HEK293 (cell line): ENCODE results near the gene BCORL1.

Experiments used
- CTCF ChIP-seq: fragments of 450-650 bp; formaldehyde crosslinking; IDR thresholded peaks from 2 replicates; pipeline ENCODE4 v1.5.1; 2016; ENCODE audit warnings: missing biosample characterization, missing genetic modification characterization
- KLF1 ChIP-seq: fragments of 450-650 bp; formaldehyde crosslinking; IDR thresholded peaks from 2 replicates; pipeline ENCODE4 v1.5.1; 2016; ENCODE audit warnings: missing biosample characterization, missing genetic modification characterization
- PRDM10 ChIP-seq: fragments of 450-650 bp; formaldehyde crosslinking; IDR thresholded peaks from 2 replicates; pipeline ENCODE4 v1.5.1; 2016; ENCODE audit warnings: missing biosample characterization, missing genetic modification characterization
- ZBTB10 ChIP-seq: fragments of 450-650 bp; formaldehyde crosslinking; IDR thresholded peaks from 2 replicates; pipeline ENCODE4 v1.5.1; 2016; ENCODE audit warnings: missing biosample characterization, missing genetic modification characterization
- ZBTB11 ChIP-seq: fragments of 450-650 bp; formaldehyde crosslinking; conservative IDR thresholded peaks from 2 replicates; pipeline ENCODE4 v1.5.1; 2016; ENCODE audit warnings: low read depth, missing biosample characterization, missing genetic modification characterization
- ZEB2 ChIP-seq: fragments of 450-650 bp; formaldehyde crosslinking; IDR thresholded peaks from 2 replicates; pipeline ENCODE4 v1.5.1; 2016; ENCODE audit warnings: missing biosample characterization, missing genetic modification characterization
- ZFP37 ChIP-seq: fragments of 450-650 bp; formaldehyde crosslinking; IDR thresholded peaks from 2 replicates; pipeline ENCODE4 v1.5.1; 2016; ENCODE audit warnings: missing biosample characterization, missing genetic modification characterization
- ZFP69B ChIP-seq: fragments of 450-650 bp; formaldehyde crosslinking; IDR thresholded peaks from 2 replicates; pipeline ENCODE4 v1.5.1; 2016; ENCODE audit warnings: missing biosample characterization, missing genetic modification characterization
- ZIC2 ChIP-seq: fragments of 450-650 bp; formaldehyde crosslinking; IDR thresholded peaks from 2 replicates; pipeline ENCODE4 v1.5.1; 2016; ENCODE audit warnings: missing biosample characterization, missing genetic modification characterization
- ZNF10 ChIP-seq: fragments of 450-650 bp; formaldehyde crosslinking; IDR thresholded peaks from 2 replicates; pipeline ENCODE4 v1.5.1; 2017; ENCODE audit warnings: missing biosample characterization, missing genetic modification characterization
- ZNF274 ChIP-seq, 2 experiments: fragments of 200-500 bp in 1 of 2; fragments of 450-650 bp in 1 of 2; sonication (Bioruptor generic) in 1 of 2; formaldehyde crosslinking in 1 of 2; IDR thresholded peaks; 2 replicates each; pipeline versions ENCODE4 v1.5.1 to v1.6.1; 2014 to 2016; ENCODE audit warnings: borderline replicate concordance in 1 of 2, inconsistent platforms in 1 of 2, low read length in 1 of 2, missing biosample characterization in 1 of 2, missing genetic modification characterization in 1 of 2
- ZNF280C ChIP-seq: fragments of 450-650 bp; formaldehyde crosslinking; IDR thresholded peaks from 2 replicates; pipeline ENCODE4 v1.5.1; 2016; ENCODE audit warnings: missing biosample characterization, missing genetic modification characterization
- ZNF423 ChIP-seq: fragments of 450-650 bp; formaldehyde crosslinking; IDR thresholded peaks from 2 replicates; pipeline ENCODE4 v1.5.1; 2016; ENCODE audit warnings: missing biosample characterization, missing genetic modification characterization
- ZNF558 ChIP-seq: fragments of 450-650 bp; formaldehyde crosslinking; IDR thresholded peaks from 2 replicates; pipeline ENCODE4 v1.5.1; 2016; ENCODE audit warnings: missing biosample characterization, missing genetic modification characterization
- ZNF600 ChIP-seq: fragments of 450-650 bp; formaldehyde crosslinking; IDR thresholded peaks from 2 replicates; pipeline ENCODE4 v1.5.1; 2016; ENCODE audit warnings: missing biosample characterization, missing genetic modification characterization
- ZNF692 ChIP-seq: fragments of 450-650 bp; formaldehyde crosslinking; IDR thresholded peaks from 2 replicates; pipeline ENCODE4 v1.5.1; 2016; ENCODE audit warnings: missing biosample characterization, missing genetic modification characterization
- ZNF76 ChIP-seq: fragments of 450-650 bp; formaldehyde crosslinking; IDR thresholded peaks from 2 replicates; pipeline ENCODE4; 2016; ENCODE audit warnings: low read depth, missing biosample characterization, missing genetic modification characterization, borderline replicate concordance
- ZNF843 ChIP-seq: fragments of 450-650 bp; formaldehyde crosslinking; IDR thresholded peaks from 2 replicates; pipeline ENCODE4 v1.5.1; 2016; ENCODE audit warnings: missing biosample characterization, missing genetic modification characterization

Gene BCORL1

GRCh38 chrX:129984111-129984958 is 1.9 kb downstream of the BCORL1 start (continued):
- peak; percentile 58; the same call in 1 of the 2 replicates for TF ChIP-seq ZBTB10
- peak; percentile 78; the same call in 1 of the 2 replicates for TF ChIP-seq ZNF76 (tag by site-specific recombination)
- 0 out of 2 replicates have a peak, but pooled peaks have one; percentile 16 for TF ChIP-seq ZNF843
- TF ChIP-seq ZNF274 (IDR thresholded peaks at IDR 0.05; ENCODE audit: low read length), result no peak
- no peak for TF ChIP-seq ZNF274 (tag by site-specific recombination; IDR thresholded peaks at IDR 0.05; ENCODE audit: borderline replicate concordance)
- TF ChIP-seq ZNF692 (tag by site-specific recombination), result peak; percentile 88
- TF ChIP-seq ZNF558, result no peak
- TF ChIP-seq KLF1 (tag by site-specific recombination), result 0 out of 2 replicates have a peak, but pooled peaks have one; percentile 21
- TF ChIP-seq ZNF600, result peak; percentile 72
- TF ChIP-seq ZBTB11, result peak; percentile 87
- TF ChIP-seq ZNF10 (tag by site-specific recombination), result no peak
- no peak for TF ChIP-seq ZNF280C (tag by site-specific recombination)
- TF ChIP-seq ZEB2 (tag by site-specific recombination), result 0 out of 2 replicates have a peak, but pooled peaks have one; percentile 18
- TF ChIP-seq ZIC2, result peak; percentile 53; the same call in 1 of the 2 replicates
- peak; percentile 68 for TF ChIP-seq PRDM10 (tag by site-specific recombination)
- peak; percentile 81; the same call in 1 of the 2 replicates for TF ChIP-seq ZFP69B
- TF ChIP-seq ZNF423 (tag by site-specific recombination), result peak; percentile 61; the same call in 1 of the 2 replicates
- peak; percentile 46; the same call in 1 of the 2 replicates for TF ChIP-seq CTCF (tag by site-specific recombination)
- TF ChIP-seq ZFP37 (tag by site-specific recombination), result no peak
